GM12891 (cell line): Measurements from ENCODE around the gene TTC27.

Experiments used
- POLR2AphosphoS5 ChIP-seq: IDR thresholded peaks from 2 replicates; pipeline ENCODE4 v1.6.1; 2011; ENCODE audit warnings: low read depth, low read length, control low read depth
- SPI1 ChIP-seq: IDR thresholded peaks from 2 replicates; pipeline ENCODE4 v1.6.1; 2011; ENCODE audit warnings: low read depth, low read length, control low read depth
- TAF1 ChIP-seq: IDR thresholded peaks from 2 replicates; pipeline ENCODE4 v1.6.1; 2011; ENCODE audit warnings: low read depth, low read length, control low read depth

DNA sequence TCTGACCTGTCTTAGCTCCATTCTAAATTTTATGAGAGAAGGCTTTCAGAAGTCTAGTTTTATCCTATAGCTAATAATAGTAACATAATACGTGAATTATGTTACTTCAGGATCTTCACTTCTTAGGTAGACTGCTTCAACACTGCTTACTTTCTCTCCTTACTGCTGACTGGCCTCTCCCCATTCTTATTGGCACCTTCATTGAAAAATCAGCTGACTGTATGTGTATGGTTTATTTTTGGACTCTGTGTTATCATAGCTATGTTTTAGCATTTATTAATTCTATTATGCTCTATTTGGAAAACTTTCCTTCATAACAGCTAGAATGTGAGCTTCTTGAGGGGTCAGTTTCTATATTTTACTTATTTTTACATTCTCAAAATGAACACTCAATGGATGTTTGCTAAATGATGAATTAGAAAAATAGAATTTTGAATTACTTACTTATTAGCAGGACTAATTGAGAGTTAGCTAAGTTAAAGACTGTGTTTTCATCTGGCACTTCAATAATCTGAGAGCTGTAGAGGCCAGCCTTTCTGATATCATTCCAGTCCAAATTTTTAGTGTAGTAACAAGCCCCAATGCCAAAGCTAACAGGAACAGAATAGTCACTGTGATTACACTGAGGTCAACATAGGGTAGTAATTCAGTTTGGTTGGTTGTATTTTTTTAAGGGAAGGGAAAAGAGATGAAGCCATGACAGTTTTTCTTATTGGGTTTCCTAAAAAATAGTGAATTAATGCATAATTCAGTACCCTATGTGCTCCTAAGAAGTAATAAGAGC, 92.3 kb downstream of the TTC27 start:
- no peak for TF ChIP-seq TAF1
- TF ChIP-seq SPI1: no peak
- TF ChIP-seq POLR2AphosphoS5: no peak
